GM21423 (cell line): ENCODE data around the gene TRAF3.
"Not testable (repeated sequence)": the region's sequence is repeated elsewhere in the genome, so short reads cannot be mapped to it uniquely, and the experiment has no call there.

Source experiments
- ATAC-seq: cut with Tn5 transposase; IDR thresholded peaks from one replicate; pipeline ENCODE4 v1.9.1; 2021; ENCODE audit warnings: mild to moderate bottlenecking, moderate library complexity; ENCODE audit not compliant: unreplicated experiment

The TRAF3 gene

DNA sequence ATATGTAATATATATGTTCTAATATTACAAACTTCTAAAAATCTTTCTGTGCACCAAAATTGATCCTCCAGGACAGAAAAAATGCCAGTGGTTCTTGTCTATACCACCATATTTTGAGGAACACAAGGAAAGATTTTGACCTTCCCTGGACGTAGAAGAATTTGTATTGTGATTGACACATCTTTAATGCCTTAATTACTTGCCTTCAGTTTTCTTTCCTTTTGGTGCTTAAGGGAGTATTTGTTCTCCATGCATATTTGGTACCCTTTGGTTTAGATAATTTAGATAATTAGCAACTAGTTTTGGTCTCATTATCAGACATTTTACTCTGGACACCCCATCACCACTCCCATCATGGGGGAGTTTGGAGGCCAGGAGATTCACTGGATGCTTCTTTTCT, 27.6 kb downstream of the TRAF3 start:
- ATAC-seq = no peak

- peak; percentile 42 for ATAC-seq
Measured at GRCh38 chr14:102805371-102805891, 28.2 kb downstream of the TRAF3 start.

GRCh38 chr14:102805941-102806340, 28.7 kb downstream of the TRAF3 start:
- ATAC-seq = no peak

DNA sequence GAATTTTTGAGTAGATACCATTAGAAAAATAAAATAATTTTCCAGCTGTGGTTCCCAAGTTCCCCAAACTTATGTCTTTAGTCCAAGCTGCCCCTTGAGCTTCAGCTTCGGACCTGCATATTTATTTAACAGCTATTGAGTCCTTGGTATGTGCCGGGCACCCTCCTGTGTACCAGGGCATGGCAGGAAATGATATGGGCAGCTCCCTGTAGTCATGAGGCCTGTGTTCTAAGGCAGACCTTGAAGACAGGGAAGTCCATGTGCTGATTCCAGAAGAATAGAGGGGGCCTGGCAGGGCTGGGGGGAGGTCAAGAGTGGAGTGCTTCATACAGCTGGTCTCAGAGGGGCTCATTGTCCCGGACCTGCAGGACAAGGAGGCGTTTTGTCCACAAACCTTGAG, 29.2 kb downstream of the TRAF3 start:
- no peak for ATAC-seq

GRCh38 chr14:102807013-102807406, 29.8 kb downstream of the TRAF3 start:
- no peak for ATAC-seq

GRCh38 chr14:102809870-102810269, 32.6 kb downstream of the TRAF3 start:
- no peak for ATAC-seq

- no peak for ATAC-seq
Measured at GRCh38 chr14:102810523-102810922, 33.3 kb downstream of the TRAF3 start.

DNA sequence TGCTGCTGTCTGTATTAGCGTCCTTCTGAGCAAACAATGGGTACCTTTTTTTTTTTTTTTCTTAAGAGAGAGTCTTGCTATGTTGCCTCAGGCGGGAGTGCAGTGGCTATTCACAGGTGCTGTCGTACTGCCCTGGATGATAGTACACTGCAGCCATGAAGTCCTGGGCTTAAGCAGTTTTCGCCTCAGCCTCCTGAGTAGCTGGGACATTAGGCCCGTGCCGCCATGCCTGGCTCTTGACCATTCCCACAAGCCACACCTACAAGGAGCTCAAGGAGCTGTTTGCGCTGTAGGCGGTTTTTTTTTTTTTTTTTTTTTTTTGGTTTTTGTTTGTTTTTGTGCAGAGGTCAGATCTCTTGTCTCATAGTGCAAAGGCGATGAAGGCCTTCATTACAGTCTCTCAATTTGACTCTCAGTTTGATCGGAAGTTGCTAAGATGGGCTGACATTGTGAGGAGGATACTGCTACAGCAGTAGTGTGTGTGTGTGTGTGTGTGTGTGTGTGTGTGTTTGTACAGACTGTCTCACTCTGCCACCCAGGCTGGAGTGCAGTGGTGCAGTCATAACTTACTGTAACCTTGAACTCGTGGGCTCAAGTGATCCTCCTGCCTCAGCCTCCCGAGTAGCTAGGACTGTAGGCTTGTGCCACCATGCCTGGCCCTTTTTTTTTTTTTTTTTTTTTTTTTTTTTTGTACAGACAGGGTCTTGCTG, 34.2 kb downstream of the TRAF3 start:
- ATAC-seq = no peak

- ATAC-seq = no peak
Measured at GRCh38 chr14:102811971-102812370, 34.7 kb downstream of the TRAF3 start.

DNA sequence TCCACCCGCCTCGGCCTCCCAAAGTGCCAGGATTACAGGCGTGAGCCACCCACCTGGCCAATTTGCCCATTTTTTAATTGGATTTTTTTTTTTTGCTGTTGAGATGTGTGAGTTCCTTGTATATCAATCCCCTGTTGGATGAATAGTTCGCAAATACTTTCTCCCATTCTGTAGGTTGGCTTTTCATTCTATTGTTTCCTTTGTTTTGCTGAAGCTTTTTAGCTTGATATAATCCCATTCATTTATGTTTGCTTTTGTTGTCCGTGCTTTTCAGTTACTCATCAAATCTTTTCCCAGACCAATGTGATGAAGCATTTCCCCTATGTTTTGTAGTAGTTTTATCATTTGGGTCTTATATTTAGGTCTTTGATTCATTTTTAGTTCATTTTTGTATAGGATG, 36.4 kb downstream of the TRAF3 start:
- no peak for ATAC-seq

- ATAC-seq = no peak
Measured at GRCh38 chr14:102817318-102817717, 40.1 kb downstream of the TRAF3 start.

DNA sequence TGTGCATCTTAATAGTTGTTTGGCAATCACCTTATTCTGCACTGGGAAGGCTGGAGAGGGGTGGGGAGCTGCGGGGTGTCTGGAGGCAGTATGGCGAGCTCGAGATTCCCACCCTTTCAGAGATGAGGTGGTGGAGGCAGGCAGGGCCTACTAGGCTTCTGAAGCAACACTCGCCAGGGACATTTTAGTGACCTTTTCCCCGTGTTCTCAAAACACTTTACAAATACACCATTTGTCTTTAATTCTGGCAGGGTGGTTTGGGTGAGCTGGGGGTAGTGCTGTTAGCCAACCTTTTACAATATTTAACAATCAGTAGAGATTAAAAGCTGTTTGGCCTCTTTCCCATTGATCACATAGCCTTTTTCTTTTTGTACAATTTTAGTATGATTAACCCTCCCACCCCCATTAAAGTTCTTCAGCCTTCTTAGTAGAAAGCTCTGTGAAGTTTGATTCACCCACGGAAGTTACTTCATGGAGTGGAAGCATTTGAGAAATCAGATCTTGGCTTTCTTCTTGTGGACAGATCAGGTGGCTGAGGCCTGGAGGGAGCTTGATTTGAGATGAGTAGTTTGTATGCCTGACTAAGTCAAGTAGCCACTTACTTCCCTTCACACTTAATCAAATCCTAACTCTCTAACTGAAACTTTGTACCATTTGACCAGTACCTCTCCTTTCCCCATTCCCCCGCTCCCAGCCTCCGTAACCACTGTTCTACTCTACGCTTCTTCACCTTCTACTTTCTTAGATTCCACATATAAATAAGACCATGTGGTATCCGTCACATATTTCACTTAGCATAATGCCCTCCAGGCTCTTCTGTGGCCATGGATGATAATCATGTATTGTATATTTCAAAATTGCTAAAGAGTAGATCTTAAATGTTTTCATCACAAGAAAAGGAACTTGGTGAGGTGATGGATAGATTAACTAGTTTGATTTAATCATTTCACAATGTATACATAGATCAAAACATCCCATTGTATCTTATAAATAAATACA, 41.0 kb downstream of the TRAF3 start:
- ATAC-seq = no peak

DNA sequence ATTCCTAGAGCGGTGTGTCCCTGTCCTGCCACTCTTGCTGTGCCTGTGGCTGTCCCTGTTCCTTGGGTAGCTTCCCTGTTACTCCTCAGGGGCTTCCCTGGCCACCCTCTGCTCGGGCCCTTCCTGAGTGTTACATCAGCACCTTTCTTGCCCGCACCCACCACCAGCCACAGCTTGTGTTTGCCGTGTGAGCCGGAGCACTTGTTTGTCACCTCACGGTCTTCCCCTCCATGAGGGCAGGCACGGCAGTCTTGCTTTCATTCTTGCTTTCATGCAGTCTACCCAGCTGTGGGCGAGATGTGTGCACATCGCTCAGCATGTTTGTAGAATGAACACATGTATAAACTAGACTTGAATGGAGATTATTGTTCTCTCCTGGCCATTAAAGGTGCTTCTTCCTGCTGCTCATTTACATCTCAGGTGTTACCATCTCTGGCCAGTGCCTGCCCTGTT, 42.0 kb downstream of the TRAF3 start:
- peak; percentile 59 for ATAC-seq

GRCh38 chr14:102819747-102820330, 42.6 kb downstream of the TRAF3 start:
- peak; percentile 19 for ATAC-seq

GRCh38 chr14:102821252-102821651, 44.0 kb downstream of the TRAF3 start:
- no peak for ATAC-seq

DNA sequence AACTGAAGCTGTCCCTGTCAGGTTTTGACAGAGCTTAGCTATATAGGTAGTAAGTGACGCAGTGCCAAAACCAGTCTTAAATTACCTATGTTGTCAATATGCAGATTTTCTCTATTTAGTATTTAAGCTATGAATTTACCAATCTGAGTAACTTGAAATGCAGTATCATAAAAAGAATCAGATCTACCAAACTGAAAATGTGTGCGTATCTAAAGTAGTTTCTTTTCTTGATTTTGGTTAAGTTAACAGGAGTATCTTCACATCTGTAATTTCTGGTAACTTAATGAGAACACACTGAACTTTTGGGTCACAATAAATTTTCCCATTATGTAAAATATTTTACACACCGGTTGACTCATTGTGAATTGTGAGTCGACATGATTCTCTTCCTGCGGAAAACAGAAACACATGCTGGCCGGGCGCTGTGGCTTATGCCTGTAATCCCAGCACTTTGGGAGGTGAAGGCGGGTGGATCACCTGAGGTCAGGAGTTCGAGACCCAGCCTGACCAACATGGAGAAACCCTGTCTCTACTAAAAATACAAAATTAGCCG, 45.1 kb downstream of the TRAF3 start:
- no peak for ATAC-seq

DNA sequence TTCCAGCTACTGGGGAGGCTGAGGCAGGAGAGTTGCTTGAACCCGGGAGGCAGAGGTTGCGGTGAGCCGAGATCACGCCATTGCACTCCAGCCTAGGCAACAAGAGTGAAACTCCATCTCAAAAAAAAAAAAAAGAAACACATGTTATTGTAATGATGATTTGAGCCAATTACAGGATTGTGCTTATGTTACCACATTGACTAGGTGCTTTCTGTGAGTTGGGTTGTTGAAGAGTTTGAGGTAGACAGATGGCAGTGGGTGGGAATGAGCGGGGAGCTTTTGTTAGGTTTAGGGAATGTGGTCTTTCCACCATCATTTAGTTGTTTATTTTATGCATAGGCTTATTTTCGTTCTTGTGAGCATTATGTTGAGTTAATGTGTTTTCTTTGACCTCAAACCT, 45.6 kb downstream of the TRAF3 start:
- ATAC-seq = not testable (repeated sequence)

GRCh38 chr14:102823546-102823945, 46.3 kb downstream of the TRAF3 start:
- ATAC-seq = no peak

GRCh38 chr14:102824832-102825231, 47.6 kb downstream of the TRAF3 start:
- ATAC-seq = no peak

- ATAC-seq = no peak
Measured at GRCh38 chr14:102825307-102826095, 48.3 kb downstream of the TRAF3 start.
